ENCODE data around the gene CLDN17.

The CLDN17 gene, protein sequence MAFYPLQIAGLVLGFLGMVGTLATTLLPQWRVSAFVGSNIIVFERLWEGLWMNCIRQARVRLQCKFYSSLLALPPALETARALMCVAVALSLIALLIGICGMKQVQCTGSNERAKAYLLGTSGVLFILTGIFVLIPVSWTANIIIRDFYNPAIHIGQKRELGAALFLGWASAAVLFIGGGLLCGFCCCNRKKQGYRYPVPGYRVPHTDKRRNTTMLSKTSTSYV
- total RNA-seq, result 0 reads per million in 2 donors

DNA sequence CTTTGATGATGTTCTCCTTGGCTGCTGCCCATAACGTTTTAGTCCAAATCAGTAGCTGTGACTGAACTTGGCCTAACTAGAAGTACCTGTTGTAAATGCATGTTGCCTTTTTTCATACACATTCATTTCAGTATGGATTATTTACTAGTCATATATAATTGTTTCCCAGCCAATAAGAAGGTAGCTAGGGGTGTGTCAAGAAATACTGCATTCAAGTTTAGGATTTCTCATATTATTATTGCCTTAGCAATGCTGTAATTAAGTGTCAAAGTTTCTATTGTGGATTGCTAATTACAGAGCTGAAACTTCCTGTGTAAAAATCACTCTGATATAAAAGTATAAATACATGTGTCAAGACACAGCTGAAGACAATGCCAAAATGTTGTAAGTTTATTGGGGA lies at the start of gene CLDN17:
CLDN17 (minus strand) TSS at position 101 of the 400 bp plus-strand sequence. CDS start 188 bp downstream, outside the sequence.
- no peak for DNase-seq

DNA sequence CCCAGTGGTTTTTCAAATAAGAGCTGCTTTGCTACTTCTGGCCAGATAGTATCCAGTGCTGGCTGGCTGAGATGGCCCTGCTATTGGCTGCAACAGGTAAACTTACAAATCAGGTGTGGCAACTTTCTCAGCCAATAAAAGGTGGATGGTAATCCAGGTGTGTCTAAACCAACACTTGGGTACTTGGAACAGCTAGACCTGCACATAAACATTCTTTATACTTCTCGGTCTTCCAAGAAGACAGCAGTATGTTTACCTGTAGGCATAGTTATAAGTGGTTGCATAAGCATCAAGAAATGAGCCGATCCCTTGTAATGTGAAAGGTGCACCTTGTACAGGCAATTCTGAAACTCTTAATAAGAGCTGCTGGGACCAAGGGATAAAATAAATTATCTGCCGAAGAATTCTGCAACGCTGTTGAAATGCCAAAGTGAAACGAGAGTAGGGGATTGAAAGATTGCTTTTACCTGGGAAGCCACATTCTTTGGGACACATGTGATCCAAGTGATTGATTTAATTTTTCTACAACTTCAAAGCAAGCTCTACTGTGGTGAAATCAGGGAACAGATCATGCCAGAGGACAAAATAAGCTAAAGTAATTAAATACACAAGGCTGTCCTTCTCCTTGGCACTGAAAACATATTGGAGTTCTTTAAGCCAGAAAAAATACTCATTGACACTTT lies 49.6 kb upstream of the CLDN17 start, which contains the start of gene CLDN8:
CLDN8 (minus strand) TSS at position 57 of the 683 bp plus-strand sequence. CDS start 172 bp downstream, outside the sequence.
- DNase-seq, result no peak

DNA sequence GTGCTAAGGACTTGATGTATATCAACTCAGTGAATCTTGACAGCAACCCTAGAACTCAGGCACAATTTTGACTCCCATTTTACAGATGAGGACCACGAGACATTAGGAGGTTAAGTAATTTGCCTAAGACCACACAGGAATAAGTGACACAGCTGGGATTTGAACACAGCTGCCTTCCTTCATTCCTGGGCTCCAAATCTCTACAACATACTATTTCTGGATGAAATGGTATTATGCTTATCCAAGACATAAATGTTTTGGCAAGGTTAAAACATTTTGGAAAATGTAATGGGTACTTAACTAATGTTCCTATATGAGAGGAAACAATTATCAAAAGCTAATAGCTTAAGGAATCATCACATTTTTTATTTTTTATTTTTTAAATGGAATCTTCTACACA lies 44.5 kb upstream of the CLDN17 start:
- DNase-seq, result no peak

DNA sequence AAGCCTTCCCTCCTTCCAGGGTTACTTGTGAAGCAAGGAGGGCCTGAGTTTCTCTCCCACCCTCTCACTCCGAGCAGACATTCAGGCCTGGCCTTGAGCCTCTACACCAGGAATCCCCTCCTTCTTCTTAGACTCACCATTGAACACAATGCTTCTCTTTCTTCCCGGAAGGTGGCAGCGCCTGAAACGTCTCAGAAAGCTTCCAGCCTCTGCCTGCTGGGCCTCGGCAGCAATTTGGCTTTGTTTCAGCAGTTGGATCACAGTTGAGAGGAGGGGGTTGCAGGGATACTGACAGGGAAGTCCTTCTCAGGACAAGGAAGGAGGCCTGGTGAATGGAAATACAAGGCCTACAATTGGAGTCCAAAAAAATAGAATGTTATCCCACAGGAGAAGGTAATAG lies 43.0 kb upstream of the CLDN17 start:
- no peak for DNase-seq

DNA sequence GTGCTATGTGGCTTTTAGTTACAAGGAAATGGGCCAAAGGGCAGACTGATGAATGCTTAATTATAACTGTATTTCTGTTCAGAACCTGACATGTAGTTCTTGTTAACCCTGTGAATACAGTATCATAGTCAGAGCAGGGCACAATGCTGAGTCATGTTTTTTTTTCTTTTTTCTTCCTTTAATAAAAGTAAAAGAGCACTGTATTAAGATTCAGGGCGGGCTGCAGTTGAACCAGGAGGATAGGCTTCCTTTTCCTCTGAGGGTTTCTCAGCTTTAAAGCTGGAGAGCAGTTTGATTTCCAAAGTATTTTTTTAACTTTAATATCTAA lies 40.6 kb upstream of the CLDN17 start:
- DNase-seq, result no peak

DNA sequence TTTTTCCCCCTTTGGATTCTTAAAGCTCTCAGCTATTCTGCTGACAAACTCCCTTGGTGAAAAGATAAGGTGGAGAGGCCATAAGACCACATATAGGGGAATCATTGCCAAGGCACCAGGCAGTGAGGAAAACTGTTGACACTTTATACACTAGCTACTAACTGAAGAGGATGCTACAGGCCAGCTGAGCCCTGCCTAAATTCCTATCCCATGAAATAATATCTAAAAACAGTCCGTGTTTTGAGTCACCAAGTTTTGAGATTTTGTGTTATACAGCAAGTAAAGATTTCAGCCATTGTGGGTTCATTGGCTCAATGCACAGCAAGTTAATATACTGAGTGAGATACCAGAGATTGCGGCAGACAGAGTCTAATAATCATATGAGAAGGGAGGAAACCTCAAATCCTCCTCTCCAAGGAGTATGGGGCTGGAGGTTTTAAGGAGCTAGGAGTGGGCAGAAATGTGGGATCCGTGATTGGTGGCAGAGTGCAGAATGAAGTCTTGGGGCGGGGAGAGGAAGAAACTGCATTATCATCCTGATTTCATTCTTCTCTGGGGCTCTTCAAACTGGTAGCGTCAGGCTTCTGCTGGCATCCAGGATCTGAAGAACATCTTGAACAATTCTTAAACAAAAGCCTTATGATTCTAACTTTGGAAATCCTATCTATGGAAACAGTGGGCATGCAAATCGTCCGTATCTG lies 40.1 kb upstream of the CLDN17 start:
- no peak for DNase-seq

DNA sequence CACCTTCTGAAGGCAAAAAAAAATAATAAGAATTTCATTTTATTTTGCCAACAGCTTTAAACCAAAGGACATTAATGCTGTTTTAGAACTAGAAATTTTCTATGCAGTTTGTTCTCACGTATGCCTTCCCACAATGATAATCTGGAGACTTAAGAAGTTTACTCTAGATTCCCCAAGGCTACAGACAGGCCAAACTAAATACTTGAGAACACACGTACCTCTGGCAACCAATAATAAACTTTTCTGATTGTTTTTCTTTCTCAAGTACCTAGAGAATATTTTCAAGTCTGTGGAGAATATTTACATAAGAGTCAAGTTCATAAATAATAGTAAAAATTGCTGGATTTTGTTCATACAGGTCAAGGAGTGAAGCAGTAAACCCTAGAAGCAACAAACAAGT lies 33.4 kb upstream of the CLDN17 start:
- DNase-seq, result no peak

DNA sequence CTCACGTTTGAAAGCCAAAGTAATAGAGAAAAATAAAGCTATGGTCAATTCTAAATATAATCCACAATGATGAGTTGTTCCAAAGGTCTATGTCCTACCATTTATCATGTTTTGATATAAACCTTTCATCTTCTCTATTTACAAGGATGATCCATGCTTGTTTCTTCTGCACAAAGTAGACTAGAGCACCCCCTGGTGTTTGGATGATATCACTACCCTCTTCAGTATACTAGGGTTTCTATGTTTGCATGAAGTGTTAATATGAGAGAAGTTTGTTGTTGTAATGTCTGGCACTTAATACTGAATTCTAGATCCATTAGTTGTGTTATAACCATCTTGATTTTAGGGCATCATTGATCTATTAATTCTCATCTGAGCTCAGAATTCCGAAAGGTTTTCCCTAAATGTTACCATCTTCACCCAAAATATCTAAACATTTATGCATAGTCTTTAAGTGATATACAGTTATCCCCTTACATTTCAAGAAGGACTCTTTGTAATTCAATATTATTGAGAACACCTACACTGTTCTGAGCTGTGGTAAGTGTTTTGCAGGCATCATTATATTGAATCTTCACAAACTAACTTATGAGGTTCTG lies 28.2 kb upstream of the CLDN17 start:
- no peak for DNase-seq

DNA sequence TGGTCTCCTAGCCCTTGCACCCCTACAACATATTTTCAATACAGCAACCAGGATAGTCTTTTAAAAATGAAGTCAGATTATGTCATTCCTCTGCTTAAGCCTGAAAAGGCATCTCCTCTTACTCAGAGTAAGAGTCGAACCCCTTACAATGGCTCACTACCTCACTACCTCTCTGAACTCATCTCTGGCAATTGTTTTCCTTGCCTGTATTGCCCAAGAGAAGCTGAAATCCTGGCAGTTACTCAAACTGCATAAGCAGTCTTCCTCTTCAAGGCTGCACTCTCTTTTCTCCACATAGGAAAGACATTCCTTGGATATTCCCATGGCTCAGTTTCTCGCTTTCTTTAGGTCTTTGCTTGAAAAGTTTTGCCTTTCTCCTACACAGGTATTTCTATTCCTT lies 26.6 kb upstream of the CLDN17 start:
- no peak for DNase-seq

DNA sequence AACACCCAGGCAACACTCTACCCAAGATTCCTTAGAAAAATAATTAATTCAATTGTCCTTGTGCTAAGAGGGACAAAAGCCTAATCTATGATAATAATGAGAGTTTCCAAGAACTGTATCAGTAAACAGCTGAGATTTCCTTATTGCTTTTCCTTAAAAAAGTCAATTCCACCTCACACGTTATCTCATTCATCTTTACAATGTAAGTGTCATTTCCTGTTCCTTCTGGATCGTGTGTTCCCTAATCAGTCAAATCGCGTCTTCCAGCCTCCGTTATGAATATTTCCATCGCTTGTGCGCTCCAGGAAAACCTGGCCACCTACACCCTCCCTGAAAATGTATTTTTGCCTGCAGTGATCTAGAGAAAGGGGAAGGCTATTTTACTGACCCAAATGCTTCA lies 23.9 kb upstream of the CLDN17 start:
- no peak for DNase-seq

DNA sequence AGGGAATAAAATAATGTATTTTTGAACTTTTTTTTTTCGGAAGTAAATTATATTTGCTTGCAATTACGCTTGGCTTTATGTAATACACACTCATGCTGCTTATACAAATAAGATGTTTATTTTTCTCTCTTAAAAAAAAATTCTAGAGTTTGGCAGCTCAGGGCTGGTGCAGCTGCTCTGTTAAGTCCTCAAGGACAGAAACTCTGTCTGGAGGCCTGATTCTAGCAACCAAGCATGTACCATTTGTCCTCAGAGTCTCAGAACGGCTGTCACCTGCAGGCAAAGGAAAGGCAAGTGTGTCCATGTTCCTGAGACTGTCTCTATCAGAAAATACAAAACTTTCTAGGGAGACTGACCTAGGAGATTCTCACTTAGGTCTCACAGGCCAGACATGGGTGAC lies 23.2 kb upstream of the CLDN17 start:
- DNase-seq, result no peak

DNA sequence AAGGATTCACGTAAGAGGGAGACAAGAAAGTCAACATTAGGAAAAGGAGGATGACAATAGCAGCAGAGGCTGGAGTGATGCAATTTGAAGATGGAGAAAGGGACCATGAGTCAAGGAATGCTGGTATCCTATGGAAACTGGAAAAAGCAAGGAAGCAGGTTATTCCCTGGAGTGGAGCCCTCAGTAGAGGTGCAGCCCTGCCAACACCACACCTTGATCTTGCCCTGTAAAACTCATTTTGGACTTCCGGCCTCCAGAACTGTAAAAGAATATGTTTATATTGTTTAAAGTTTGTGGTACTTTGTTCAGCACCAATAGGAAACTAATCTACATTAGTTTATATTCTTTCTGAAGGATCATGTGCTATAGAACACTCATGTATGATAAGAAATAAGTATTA lies 19.6 kb upstream of the CLDN17 start:
- no peak for DNase-seq

DNA sequence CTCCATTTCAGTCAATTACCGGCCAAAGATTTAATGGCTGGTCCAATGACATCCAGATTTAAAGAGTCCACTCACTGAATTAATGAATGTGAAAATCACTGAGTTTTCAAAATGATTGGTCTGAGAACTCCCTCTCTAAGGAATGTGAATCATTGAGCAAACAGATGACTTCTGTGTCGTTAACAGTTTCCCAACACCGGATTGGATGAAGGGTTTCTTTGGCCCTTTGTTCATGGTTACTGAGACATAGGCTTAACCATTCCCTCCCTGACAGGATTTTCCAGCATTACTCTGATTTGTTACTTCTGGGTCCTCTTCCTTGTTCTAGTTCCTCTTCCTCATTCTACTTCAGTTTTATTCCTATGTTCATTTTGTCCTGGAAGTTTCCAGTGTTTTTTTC lies 1.5 kb upstream of the CLDN17 start:
- no peak for DNase-seq

DNA sequence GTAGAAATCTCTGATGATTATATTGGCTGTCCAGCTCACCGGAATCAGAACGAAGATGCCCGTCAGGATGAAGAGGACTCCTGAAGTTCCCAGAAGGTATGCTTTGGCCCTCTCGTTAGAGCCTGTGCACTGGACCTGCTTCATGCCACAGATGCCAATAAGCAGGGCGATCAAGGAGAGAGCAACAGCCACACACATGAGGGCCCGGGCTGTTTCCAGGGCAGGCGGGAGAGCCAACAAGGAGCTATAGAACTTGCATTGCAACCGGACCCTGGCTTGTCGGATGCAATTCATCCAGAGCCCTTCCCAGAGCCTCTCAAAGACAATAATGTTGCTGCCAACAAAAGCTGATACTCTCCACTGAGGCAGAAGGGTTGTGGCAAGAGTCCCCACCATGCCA lies 434 bp downstream of the CLDN17 start:
- no peak for DNase-seq

DNA sequence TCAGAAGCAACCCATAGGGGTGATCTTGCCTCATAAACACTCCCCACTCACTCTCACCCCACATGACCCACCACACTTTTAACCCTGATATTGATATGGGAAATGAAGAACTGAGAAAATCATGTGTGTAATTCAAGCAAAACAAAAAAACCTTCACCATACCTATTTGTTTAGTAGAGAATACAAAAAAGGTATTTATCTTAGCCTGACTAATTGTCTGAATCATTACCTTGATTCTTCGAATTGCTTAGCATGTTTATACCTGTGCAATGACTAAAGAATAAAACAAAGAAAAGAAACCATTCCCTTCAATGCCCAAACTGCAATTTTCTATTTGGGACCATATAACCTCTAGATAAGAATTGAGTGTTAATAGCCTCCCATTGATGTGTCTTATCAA lies 1.8 kb downstream of the CLDN17 start:
- no peak for DNase-seq

DNA sequence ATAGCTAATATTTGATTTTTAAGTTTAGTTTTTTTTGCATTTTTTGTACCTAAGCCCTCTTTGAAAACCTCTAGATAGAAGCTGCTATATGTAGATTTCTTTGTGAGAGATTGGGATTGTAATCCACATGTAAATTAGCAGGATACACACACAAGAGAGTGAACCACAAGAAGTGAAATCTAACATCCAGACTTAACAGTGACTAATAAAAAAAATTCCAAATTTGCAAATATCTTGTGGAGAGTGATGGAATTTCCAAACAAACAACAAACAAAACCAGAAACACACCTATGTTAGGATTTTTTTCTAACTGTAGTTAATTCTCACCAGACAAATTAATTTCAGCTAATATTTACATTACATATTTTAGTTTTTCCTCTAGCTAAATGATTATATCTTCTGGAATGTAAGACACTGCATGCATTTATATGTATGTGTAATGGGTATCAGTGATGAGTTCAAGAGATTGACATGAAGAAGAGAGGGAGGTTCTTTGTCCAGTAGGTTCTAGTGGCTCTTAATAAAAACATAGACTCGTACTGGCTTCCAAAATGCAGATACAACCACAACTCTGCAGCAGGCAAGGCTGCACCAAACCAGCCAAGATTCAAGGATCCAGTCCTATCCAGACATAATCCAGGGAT lies 12.8 kb downstream of the CLDN17 start:
- no peak for DNase-seq

DNA sequence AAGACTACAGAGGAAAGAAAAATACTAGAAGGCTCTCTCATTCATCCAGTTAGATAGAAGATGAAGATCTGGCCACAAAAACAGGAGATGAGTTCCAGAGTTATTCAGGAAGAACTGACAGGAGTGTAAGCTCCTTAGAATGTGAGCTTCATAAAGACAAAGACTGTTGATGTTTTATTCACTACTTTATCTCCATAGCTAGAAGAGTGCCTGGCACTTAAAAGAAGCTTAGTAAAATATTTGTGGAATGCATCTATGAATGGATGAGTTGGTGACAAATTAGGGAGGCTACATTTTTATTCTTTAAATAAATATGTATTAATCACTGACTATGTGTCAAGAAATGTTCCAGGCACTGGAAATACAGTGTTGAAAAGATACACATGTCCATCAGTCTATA lies 13.8 kb downstream of the CLDN17 start:
- no peak for DNase-seq

DNA sequence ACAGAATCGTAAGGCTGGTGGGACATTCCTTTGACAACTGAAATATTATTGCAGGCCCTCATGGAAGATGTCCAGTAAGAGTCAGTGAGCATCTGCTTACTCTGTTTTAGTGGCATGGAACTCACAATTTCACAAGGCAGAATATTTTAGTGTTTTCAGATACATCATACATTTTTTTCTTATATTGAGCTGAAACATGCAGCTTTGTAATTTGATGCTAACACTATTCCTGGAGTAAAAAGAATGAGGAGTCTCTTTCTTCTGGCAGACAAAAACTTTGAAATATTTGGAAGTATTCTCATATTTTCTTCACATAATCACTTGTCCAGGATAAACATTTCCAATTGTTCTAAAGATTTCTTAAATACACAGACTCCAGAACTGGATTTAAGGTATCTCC lies 17.7 kb downstream of the CLDN17 start:
- DNase-seq, result no peak

DNA sequence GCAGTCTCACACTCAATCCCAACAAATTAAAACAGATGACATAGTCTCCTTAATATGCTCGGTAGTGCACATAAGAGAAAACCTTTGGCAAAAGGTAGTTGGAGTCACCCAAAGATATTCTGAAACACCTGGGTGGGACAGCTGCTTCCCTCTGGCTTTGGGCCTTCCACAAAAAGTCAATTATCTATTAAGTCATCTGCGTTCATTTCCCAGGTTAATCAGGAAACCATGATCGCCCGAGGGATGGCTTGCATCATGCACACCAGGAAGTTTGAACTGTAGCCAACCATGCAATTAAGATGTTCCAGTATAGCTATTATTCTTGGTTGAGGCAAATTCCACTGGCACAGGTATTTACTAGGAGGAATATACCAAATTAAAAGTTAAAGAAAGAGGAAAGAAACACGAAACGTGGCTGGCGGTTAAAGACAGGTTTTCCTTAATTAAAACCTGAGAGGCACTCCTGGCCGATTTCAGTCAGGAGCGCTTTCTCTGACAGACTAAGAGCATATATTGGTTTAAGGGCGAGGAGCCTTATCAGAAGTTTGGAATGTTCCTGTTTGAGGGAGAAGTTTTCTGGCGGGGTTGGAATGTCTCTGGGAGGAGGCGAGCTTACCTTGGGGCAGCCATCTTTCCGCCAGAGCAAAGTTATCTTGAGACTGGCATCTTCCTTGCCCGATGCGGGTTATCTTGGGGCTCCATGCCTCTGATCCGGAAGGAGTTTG lies 19.9 kb downstream of the CLDN17 start:
- no peak for DNase-seq

DNA sequence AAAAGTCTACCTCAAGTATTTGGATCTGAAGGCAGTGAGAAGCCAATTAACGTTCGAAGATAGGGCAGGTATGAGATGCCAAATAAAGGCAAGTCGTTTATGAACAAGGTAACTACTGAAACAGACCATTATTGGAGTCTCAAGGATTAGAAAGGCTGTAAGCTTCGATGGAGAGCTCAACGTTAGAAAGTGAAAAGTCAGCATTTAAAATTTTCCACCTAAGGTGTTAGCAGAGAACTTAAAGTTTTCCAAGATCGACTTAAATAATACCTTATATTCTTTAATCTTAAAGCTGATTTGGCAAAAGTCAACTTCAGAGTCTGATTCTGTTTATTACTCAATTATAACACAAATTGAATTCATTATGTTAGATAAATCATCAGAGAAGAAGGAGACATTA lies 28.1 kb downstream of the CLDN17 start:
- DNase-seq, result no peak

DNA sequence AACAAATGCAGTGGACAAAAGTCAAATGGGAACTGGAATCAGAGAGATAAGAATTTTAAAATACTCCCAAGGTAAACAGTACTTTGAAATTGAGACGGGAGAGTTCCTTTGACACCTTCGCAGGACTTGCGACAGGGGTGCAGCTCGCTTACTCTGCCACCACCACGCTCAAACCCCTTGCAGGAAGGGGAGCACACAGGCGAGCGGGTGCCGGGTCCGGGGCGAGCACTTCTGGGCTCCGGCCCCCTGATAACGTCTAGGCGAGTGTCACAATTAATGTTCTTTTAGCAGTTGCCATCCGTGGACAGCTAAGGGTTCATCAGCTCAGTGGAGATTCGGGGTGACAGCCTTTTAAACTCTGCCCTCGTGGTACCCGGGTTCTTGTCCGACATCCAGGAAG lies 37.4 kb downstream of the CLDN17 start:
- DNase-seq, result no peak

DNA sequence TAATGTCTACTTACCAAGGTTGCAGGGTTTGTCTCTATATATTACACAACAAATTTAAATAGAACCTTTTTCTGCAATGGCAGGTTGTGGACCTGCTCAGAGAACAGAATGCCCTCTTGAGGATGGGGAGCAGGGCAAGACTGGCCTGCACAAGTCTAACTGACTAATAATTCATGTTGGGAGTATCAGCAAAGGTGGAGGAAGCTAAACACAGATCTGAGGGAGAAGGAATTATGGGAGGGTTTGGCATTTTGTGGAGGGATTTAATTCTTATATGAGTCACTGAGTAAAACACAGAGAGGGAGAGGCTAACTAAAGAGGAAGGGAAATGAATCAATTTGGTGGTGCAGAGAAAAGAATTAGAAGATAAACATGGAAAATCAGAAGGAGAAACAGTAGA lies 40.0 kb downstream of the CLDN17 start:
- DNase-seq, result no peak

DNA sequence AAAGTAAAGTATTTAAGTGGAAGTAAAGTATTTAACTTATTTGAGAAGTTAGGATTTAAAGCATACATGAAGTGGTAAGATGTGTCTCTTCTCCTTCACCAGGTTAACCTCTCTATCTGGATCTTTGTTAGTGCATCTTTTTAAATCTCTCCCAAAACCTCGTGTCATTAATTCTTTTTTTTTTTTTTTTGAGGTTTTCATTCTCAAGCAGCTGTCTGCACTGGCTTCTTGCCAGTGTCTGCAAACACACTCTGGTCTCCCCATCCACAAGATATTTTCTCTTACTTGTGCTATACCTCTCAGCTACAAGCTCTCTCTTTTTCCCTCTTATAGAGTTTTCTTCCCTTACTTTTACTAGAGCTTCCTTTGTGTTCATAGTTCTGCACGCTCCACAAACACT lies 49.0 kb downstream of the CLDN17 start:
- DNase-seq, result no peak

All from T-helper 9 cell (primary cell).